Measurements from ENCODE around the gene LRRC74A. TPM values are rescaled to one million over a fixed set of nuclear protein-coding genes. Genes with fewer than 3 reads are reported as not detected.

LRRC74A gene
- total RNA-seq, 1 experiment from 2014 or later: not detected

DNA sequence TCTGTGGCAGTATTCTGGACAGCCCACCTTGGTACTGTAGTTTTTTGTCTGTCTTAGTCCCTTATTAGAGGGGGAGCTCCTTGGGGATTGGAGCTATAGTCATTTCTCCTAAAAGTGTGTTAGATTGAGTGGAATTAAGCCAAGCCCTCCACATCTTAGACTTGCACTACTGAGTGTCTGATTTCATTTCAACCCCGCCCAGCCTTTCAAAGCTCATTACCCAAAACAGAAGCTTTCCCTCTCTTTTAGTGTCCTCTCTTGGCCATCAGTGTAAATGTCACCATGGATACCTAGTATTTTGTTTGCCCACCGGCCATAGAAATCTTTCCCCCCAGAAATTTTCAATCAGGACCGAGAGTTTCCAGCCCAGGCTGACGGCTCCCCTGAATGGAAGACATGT lies 74.5 kb downstream of the LRRC74A start:
- peaks cover 19 to 25% of the 10 kb centered on the region in 2 experiments for H3K9me3 Mint-ChIP-seq
- WGBS (ENCODE audit: extremely low coverage, insufficient read length, low lambda C conversion rate): no CpG with 5 or more reads among the region's 4 CpGs

More for the DNA sequence above, 74.5 kb downstream of the LRRC74A start:
- Histone ChIP-seq H4K5ac (ENCODE audit: insufficient read length, low read depth, low read length) (no peak overlapping the region), H2BK20ac (ENCODE audit: low read depth, low read length, poor library complexity, severe bottlenecking) (no peak overlapping the region), H3K4me1 (ENCODE audit: insufficient read depth, low read length) (no peaks in the 10 kb centered on the region), H4K8ac (replicated peaks; ENCODE audit: insufficient read length, low read depth, low read length) (no peak overlapping the region), H2BK12ac (ENCODE audit: insufficient read length, low read depth, low read length) (no peak overlapping the region), H3K56ac (ENCODE audit: insufficient read length, low read depth, low read length) (no peak overlapping the region), H3T11ph (ENCODE audit: low read length) (no peak overlapping the region), H3K27me3 (ENCODE audit: insufficient read depth, low read length) (no peaks in the 10 kb centered on the region), H3K14ac (ENCODE audit: insufficient read depth, low read length) (no peak overlapping the region), H3K79me1 (ENCODE audit: insufficient read depth, low read depth, low read length, poor library complexity, severe bottlenecking) (no peaks in the 10 kb centered on the region), H4K91ac (ENCODE audit: insufficient read length, low read depth, low read length) (no peak overlapping the region), H3K23ac (ENCODE audit: insufficient read length, low read depth, low read length) (no peak overlapping the region), H3K23me2 (ENCODE audit: insufficient read length, low read depth, low read length, poor library complexity, severe bottlenecking) (peaks cover 3% of the 10 kb centered on the region), H3K9ac (ENCODE audit: extremely low read depth, insufficient read length, low read length) (no peak overlapping the region), H2AK5ac (ENCODE audit: insufficient read length, low read length) (no peak overlapping the region), H3K4me2 (ENCODE audit: insufficient read depth, insufficient read length, low read length) (no peak overlapping the region), H3K27ac (ENCODE audit: insufficient read length, low read depth, low read length) (no peak overlapping the region), H3K79me2 (ENCODE audit: insufficient read depth, low read length) (no peaks in the 10 kb centered on the region), H2BK120ac (ENCODE audit: low read depth, low read length, poor library complexity, severe bottlenecking) (no peak overlapping the region), H2BK5ac (ENCODE audit: insufficient read length, low read length) (no peak overlapping the region), H3K4ac (ENCODE audit: low read depth, low read length) (no peak overlapping the region), H2AFZ (ENCODE audit: low read length) (no peak overlapping the region), H2BK15ac (ENCODE audit: low read depth, low read length) (no peak overlapping the region), H3K18ac (ENCODE audit: insufficient read length, low read depth, low read length) (no peak overlapping the region), H3K9me3 (ENCODE audit: control insufficient read depth, low read depth, low read length) (no peaks in the 10 kb centered on the region), H4K20me1 (ENCODE audit: control insufficient read depth, insufficient read depth, insufficient read length) (no peaks in the 10 kb centered on the region)
- H3K4me1 Mint-ChIP-seq: peaks cover 17 to 18% of the 10 kb centered on the region in 2 experiments
- TF ChIP-seq, protein P1, sequence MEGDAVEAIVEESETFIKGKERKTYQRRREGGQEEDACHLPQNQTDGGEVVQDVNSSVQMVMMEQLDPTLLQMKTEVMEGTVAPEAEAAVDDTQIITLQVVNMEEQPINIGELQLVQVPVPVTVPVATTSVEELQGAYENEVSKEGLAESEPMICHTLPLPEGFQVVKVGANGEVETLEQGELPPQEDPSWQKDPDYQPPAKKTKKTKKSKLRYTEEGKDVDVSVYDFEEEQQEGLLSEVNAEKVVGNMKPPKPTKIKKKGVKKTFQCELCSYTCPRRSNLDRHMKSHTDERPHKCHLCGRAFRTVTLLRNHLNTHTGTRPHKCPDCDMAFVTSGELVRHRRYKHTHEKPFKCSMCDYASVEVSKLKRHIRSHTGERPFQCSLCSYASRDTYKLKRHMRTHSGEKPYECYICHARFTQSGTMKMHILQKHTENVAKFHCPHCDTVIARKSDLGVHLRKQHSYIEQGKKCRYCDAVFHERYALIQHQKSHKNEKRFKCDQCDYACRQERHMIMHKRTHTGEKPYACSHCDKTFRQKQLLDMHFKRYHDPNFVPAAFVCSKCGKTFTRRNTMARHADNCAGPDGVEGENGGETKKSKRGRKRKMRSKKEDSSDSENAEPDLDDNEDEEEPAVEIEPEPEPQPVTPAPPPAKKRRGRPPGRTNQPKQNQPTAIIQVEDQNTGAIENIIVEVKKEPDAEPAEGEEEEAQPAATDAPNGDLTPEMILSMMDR (conservative IDR thresholded peaks at IDR 0.05): no peak
- H3K27ac Mint-ChIP-seq: no peak overlapping the region
- H3K36me3 Mint-ChIP-seq (ENCODE audit: insufficient read depth in 1 of 3, low read depth in 3 of 3): peaks cover 3 to 8% (median 5%) of the 10 kb centered on the region in 3 experiments; a peak in 6 of 7 replicates
- DNase-seq: no peak
- no peak overlapping the region for H3K4me3 Mint-ChIP-seq
- H3K27me3 Mint-ChIP-seq (ENCODE audit: low read depth): peaks cover 6% of the 10 kb centered on the region

All from H9 (cell line).